ENCODE measurements around the gene NMNAT1.
"Not testable (repeated sequence)": the region's sequence is repeated elsewhere in the genome, so short reads cannot be mapped to it uniquely, and the experiment has no call there.

Gene NMNAT1

DNA sequence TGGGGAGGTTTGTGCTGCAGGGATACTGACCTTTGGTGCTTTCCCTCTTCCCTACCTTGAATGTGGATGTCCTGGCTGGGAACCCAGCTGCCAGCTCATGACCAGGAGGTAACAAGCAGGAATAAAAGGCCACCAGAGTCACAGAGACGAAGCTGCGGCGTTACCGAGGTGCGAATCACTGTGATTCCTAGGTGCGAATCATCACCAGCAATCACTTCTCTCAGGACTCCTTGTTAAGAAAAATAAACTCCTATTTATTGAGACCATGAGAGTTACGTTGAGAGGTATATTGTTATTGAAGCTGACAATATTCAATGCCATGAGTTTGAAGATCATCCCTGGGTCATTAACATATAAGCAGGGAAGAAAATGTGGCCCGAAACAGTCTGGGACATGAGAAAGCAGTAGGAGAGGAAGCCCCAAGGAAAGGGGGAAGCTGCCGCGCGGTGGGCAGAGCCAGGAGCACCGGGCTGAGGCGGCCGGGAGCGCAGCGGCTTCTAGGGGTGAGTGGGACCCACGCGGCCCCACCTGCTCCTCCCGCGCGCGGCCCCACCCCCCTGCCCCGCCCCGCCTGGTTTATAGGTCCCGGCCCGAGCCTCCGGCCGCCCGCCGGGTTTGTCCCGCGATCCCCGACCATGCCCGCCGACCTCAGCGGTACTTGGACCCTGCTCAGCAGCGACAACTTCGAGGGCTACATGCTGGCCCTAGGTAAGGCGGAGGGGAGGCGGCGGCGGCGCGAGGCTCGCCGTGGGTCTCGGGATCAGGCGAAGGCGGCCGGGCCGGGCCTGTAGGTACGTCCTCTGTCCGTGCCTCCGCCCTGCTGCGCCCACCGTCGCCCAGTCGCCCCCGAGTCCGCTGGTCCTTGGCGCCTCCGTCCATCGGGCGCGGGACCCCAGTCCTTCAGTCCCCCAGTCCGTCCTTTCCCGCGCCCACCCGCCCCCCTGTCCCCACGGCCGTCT lies 53.6 kb downstream of the NMNAT1 start, which contains the start of gene RBP7:
RBP7 (plus strand) TSS at position 605 of the 959 bp plus-strand sequence; CDS start at position 636, 31 bp downstream.
- TF ChIP-seq, protein P1, sequence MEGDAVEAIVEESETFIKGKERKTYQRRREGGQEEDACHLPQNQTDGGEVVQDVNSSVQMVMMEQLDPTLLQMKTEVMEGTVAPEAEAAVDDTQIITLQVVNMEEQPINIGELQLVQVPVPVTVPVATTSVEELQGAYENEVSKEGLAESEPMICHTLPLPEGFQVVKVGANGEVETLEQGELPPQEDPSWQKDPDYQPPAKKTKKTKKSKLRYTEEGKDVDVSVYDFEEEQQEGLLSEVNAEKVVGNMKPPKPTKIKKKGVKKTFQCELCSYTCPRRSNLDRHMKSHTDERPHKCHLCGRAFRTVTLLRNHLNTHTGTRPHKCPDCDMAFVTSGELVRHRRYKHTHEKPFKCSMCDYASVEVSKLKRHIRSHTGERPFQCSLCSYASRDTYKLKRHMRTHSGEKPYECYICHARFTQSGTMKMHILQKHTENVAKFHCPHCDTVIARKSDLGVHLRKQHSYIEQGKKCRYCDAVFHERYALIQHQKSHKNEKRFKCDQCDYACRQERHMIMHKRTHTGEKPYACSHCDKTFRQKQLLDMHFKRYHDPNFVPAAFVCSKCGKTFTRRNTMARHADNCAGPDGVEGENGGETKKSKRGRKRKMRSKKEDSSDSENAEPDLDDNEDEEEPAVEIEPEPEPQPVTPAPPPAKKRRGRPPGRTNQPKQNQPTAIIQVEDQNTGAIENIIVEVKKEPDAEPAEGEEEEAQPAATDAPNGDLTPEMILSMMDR (IDR thresholded peaks at IDR 0.05; ENCODE audit: extremely low read depth, missing control alignments), result no peak
- DNase-seq (ENCODE audit: low spot score), result peak; percentile 70

DNA sequence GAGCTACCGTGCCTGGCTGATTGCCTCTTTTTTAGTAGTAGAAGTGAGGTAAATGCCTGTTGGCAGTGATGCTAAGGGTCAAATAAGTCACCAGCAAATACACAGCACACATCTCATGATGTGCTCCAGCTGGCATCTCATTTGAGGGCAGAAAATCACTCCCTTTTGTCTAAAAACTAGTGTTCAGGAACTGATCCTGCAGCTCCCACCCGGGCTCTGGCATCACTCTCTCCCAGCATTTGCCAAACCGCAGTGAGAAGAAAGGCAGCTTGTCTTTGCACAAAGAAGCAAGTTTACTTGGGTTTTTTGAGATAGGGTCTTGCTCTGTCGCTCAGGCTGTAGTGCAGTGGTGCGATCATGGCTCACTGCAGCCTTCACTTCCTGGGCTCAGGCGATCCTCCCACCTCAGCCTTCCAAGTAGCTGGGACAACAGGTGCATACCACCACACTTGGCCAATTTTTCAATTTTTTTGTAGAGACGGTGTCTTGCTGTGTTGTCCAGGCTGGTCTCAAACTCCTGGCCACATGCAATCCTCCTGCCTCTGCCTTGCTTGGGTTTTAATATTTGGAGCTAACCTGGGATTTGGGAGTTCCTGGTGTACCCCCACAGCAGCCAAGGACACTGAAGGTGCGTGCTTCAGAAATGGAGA lies 57.9 kb downstream of the NMNAT1 start:
- no peak for DNase-seq (ENCODE audit: low spot score)
- TF ChIP-seq, protein P1 (IDR thresholded peaks at IDR 0.05; ENCODE audit: extremely low read depth, missing control alignments), result no peak

DNA sequence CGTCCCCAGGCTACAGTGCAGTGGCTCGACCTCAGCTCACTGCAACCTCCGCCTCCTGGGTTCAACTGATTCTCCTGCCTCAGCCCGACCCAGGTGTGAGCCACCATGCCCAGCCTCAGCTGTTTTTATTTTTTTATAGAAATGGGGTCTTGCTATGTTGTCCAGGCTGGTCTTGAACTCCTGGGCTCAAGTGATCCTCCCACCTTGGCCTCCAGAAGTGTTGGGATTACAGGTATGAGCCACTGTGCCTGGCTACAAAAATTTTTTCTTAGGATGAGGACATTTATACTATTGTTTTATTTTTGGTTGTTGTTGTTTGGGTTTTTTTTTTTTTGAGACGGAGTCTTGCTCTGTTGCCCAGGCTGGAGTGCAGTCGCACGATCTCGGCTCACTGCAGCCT lies 62.0 kb downstream of the NMNAT1 start:
- DNase-seq (ENCODE audit: low spot score), result not testable (repeated sequence)

DNA sequence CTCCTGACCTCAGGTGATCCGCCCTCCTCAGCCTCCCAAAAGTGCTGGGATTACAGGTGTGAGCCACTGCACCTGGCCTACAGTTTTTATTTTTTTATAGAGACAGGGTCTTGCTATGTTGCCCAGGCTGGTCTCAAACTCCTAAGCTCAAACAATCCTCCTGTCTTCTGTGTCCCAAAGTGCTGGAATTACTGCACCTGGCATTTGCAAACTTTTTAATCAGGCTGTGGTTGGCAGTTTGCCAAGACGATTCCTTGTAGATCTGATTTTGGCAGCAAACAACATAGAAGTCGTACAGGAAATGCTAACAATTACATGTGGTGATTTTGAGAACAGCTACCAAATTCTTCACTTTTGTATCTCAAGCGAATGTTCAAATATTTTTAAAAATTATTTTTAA lies 63.9 kb downstream of the NMNAT1 start:
- no peak for DNase-seq (ENCODE audit: low spot score)
- TF ChIP-seq, protein P1 (IDR thresholded peaks at IDR 0.05; ENCODE audit: extremely low read depth, missing control alignments), result no peak

DNA sequence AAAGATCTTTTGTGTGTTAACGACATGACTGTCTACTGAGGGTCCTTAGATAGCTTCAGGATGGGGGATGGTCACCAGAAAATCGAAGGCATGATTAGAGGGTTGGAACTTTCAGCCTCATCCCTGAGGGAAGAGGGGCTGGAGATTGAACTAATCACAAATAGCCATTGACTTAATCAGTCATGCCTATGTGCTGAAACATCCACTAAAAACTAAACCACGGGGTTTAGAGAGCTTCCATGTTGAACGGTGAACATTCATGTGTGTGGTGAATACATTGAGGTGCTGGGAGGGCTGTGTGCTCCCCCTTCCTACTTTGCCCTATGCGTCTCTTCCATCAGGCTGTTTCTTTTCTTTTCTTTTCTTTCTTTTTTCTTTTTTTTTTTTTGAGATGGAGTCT lies 70.7 kb downstream of the NMNAT1 start:
- TF ChIP-seq, protein P1 (IDR thresholded peaks at IDR 0.05; ENCODE audit: extremely low read depth, missing control alignments), result no peak
- DNase-seq (ENCODE audit: low spot score), result no peak

DNA sequence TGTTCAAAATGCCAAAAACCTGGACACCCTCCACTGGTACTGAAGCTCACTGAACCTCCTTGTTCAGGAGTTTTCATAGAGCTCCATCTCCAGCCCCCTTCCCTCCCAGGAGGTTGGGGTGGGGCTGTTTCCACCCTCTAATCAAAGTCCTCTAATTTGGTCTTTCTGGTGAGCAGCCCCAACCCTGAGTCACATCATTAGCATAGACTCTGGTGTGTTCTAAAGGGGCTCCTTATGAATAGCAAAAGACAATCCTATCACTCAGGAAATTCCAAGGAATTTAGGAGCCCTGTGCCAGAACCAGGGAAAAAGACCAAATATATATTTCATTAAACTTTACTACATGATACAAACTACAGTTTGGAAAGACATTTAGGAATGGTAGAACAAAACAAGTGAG lies 76.3 kb downstream of the NMNAT1 start:
- TF ChIP-seq, protein P1 (IDR thresholded peaks at IDR 0.05; ENCODE audit: extremely low read depth, missing control alignments), result no peak
- no peak for DNase-seq (ENCODE audit: low spot score)

DNA sequence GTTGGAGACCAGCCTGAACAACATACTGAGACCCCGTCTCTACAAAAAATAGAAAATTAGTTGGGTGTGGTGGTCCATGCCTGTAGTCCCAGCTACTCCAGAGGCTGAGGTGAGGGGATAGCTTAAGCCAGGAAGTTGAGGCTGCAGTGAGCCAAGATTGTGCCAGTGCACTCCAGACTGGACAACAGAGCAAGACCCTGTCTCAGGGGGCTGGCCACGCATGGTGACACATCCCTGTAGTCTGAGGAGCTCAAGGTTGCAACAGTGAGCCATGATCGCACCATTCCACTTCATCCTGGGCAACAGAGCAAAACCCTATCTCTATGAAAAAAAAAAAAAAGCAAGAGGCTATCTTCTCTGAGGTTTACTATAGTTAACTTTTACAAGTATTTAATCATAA lies 76.8 kb downstream of the NMNAT1 start:
- no peak for DNase-seq (ENCODE audit: low spot score)
- TF ChIP-seq, protein P1 (IDR thresholded peaks at IDR 0.05; ENCODE audit: extremely low read depth, missing control alignments), result no peak

DNA sequence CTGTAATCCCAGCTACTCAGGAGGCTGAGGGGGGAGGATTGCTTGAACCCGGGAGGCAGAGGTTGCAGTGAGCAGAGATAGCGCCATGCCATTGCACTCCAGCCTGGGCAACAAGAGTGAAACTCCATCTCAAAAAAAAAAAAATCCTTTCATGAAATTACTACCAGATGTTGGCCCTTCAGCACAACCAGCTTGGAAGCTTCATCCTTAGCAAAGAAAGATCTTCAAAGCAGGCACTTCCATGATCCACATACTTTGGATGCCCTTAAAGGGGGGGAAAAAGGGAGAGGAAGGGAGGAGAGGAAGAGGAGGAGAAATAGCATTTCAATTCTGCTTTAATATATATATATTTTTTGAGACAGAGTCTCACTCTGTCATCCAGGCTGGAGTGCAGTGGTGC lies 77.4 kb downstream of the NMNAT1 start:
- DNase-seq (ENCODE audit: low spot score), result not testable (repeated sequence)

DNA sequence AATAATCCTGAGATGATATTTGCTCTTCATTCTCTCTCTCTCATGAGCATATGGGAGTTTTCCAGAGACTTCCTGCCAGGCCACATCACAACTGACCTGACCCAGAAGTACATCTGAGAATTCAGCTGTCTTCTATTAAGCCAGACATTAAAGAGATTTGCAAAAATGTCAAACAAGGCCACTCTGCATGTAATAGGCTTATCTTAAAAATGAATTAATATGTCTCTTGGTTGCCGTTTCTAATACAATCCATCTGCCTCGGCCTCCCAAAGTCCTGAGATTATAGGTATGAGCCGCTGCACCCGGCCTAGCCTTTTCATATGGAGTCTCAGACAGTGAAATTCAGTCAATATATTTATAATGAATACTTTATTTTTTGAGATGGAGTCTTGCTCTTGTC lies 78.7 kb downstream of the NMNAT1 start:
- DNase-seq (ENCODE audit: low spot score), result not testable (repeated sequence)

Measured in GM20000 (cell line).